Measurements from ENCODE around the gene MOCOS. TPM values are rescaled to one million over a fixed set of nuclear protein-coding genes. Genes with fewer than 3 reads are reported as not detected.

The MOCOS gene, protein sequence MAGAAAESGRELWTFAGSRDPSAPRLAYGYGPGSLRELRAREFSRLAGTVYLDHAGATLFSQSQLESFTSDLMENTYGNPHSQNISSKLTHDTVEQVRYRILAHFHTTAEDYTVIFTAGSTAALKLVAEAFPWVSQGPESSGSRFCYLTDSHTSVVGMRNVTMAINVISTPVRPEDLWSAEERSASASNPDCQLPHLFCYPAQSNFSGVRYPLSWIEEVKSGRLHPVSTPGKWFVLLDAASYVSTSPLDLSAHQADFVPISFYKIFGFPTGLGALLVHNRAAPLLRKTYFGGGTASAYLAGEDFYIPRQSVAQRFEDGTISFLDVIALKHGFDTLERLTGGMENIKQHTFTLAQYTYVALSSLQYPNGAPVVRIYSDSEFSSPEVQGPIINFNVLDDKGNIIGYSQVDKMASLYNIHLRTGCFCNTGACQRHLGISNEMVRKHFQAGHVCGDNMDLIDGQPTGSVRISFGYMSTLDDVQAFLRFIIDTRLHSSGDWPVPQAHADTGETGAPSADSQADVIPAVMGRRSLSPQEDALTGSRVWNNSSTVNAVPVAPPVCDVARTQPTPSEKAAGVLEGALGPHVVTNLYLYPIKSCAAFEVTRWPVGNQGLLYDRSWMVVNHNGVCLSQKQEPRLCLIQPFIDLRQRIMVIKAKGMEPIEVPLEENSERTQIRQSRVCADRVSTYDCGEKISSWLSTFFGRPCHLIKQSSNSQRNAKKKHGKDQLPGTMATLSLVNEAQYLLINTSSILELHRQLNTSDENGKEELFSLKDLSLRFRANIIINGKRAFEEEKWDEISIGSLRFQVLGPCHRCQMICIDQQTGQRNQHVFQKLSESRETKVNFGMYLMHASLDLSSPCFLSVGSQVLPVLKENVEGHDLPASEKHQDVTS
- 15.3 and 20.7 TPM in 2 replicates for total RNA-seq

DNA sequence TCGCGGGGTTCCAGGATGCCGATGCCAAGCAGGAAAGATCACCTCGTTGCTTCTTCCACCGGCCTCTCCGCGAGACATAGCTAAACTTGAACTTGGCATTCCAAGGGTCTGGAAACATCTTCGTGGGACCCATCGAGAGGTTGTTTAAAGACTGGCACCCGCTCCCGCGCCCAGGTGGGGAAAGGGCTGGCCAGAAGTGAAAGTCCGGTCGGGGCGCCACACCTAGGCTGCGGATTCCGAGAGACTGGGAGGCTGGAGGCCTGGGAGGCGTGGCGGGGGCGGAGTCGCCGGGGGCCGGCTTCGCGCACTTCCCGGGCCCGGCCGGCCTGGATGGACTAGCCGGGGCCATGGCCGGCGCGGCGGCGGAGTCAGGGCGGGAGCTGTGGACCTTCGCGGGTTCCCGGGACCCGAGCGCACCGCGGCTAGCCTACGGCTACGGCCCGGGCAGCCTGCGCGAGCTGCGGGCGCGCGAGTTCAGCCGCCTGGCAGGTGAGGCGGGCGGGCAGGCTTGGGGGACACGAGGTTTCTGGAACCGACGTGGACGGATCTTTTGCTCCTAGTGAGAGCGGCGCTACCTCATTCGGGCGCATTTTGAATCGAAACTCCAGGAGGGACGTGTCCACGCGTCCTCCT is at the start of gene MOCOS:
Gene MOCOS, plus strand, starts transcription at position 305 of the 633 bp plus-strand sequence. Its CDS starts 43 bp downstream, at position 348.
- H3K36me3 ChIP-seq (ENCODE audit: control insufficient read depth, insufficient read depth, low read length), result no peaks in the 10 kb centered on the region
- DNase-seq (ENCODE audit: low read depth), result peak; percentile 23
- H3K27me3 ChIP-seq (ENCODE audit: control insufficient read depth, insufficient read depth, low read length), result no peaks in the 10 kb centered on the region
- peak within 1 kb of the TSS; percentile 75 for H3K4me3 ChIP-seq (ENCODE audit: low read depth, low read length)
- no peak for TF ChIP-seq CTCF (IDR thresholded peaks at IDR 0.05; ENCODE audit: insufficient read depth, low read length, poor library complexity, severe bottlenecking)

GRCh38 chr18:36139245-36139644 is 48.1 kb upstream of the MOCOS start:
- no peak for DNase-seq (ENCODE audit: low read depth)
- Histone ChIP-seq H3K36me3 (ENCODE audit: control insufficient read depth, insufficient read depth, low read length) (peaks cover under 1% of the 10 kb centered on the region), H3K4me3 (ENCODE audit: low read depth, low read length) (no peak overlapping the region), H3K27me3 (ENCODE audit: control insufficient read depth, insufficient read depth, low read length) (no peaks in the 10 kb centered on the region)
- TF ChIP-seq CTCF (IDR thresholded peaks at IDR 0.05; ENCODE audit: insufficient read depth, low read length, poor library complexity, severe bottlenecking), result no peak

- no peak for DNase-seq (ENCODE audit: low read depth)
- H3K27me3 ChIP-seq (ENCODE audit: control insufficient read depth, insufficient read depth, low read length), result no peaks in the 10 kb centered on the region
- no peak for TF ChIP-seq CTCF (IDR thresholded peaks at IDR 0.05; ENCODE audit: insufficient read depth, low read length, poor library complexity, severe bottlenecking)
- peaks cover 1% of the 10 kb centered on the region for H3K36me3 ChIP-seq (ENCODE audit: control insufficient read depth, insufficient read depth, low read length)
- H3K4me3 ChIP-seq (ENCODE audit: low read depth, low read length), result no peak overlapping the region
These were observed 45.7 kb upstream of the MOCOS start for GRCh38 chr18:36141576-36141975.

- Histone ChIP-seq H3K4me3 (ENCODE audit: low read depth, low read length) (no peak overlapping the region), H3K27me3 (ENCODE audit: control insufficient read depth, insufficient read depth, low read length) (no peaks in the 10 kb centered on the region), H3K36me3 (ENCODE audit: control insufficient read depth, insufficient read depth, low read length) (peaks cover 1% of the 10 kb centered on the region)
- no peak for DNase-seq (ENCODE audit: low read depth)
- no peak for TF ChIP-seq CTCF (IDR thresholded peaks at IDR 0.05; ENCODE audit: insufficient read depth, low read length, poor library complexity, severe bottlenecking)
These were observed 44.5 kb upstream of the MOCOS start for GRCh38 chr18:36142751-36143150.

DNA sequence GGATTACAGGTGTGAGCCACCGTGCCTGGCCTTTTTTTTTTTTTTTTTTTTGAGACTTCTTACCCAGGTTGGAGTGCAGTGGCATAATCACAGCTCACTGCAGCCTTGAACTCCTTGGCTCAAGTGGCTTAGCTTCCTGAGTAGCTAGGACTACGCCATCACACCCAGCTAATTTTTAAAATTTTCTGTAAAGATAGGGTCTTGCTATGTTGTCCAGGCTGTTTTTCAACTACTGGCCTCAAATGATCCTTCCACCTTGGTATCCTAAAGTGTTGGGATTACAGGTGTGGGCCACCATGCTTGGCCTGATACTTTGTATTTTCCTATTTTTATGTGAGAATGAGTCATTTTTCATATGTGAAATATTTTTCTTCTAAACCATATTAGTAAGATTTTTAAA is 43.9 kb upstream of the MOCOS start:
- TF ChIP-seq CTCF (IDR thresholded peaks at IDR 0.05; ENCODE audit: insufficient read depth, low read length, poor library complexity, severe bottlenecking), result no peak
- DNase-seq (ENCODE audit: low read depth), result no peak
- Histone ChIP-seq H3K36me3 (ENCODE audit: control insufficient read depth, insufficient read depth, low read length) (peaks cover 1% of the 10 kb centered on the region), H3K4me3 (ENCODE audit: low read depth, low read length) (no peak overlapping the region), H3K27me3 (ENCODE audit: control insufficient read depth, insufficient read depth, low read length) (no peaks in the 10 kb centered on the region)
